Panc1 (cell line): ENCODE data around the gene ISCA2. TPM values are rescaled to one million over a fixed set of nuclear protein-coding genes. Genes with fewer than 3 reads are reported as not detected.

ENCODE experiments used
- ATAC-seq: fragments of 200-7000 bp; cut with Tn5 transposase; 2 replicates; pipeline ENCODE4 v1.9.1; 2020; ENCODE audit warnings: mild to moderate bottlenecking, moderate library complexity
- BruUV-seq: library from RNA; stranded (reverse); fragments of 400-500 nt; replicated peaks from 2 replicates; lab custom pipeline; 2021; lab: Mats Ljungman, UMichigan
- CTCF ChIA-PET: fragments of 300-600 bp; sonication (Branson Sonifier 250); formaldehyde crosslinking; loops from one replicate; lab custom pipeline; 2022; ENCODE audit warnings: antibody characterized with exemption; lab: Charles Lee
- POLR2A ChIA-PET: fragments of 300-600 bp; sonication (Branson Sonifier 250); formaldehyde crosslinking; loops from one replicate; lab custom pipeline; 2022; ENCODE audit warnings: antibody characterized with exemption; lab: Charles Lee
- DNase-seq: peaks from one replicate; pipeline ENCODE4 v3.0.0-alpha.2; 2010; ENCODE audit warnings: low read depth, low spot score
- H3K27ac ChIP-seq: 2 replicates; pipeline ENCODE4 v1.5.1; 2011; ENCODE audit warnings: mild to moderate bottlenecking, low read length, inconsistent platforms
- H3K27me3 ChIP-seq: fragments of 200-500 bp; sonication (Bioruptor generic); 2 replicates; pipeline ENCODE4 v1.6.0; 2014; ENCODE audit warnings: low read length, inconsistent platforms; ENCODE audit not compliant: control insufficient read depth, insufficient read depth
- H3K36me3 ChIP-seq: fragments of 200-500 bp; sonication (Bioruptor generic); 2 replicates; pipeline ENCODE4 v1.5.1; 2014; ENCODE audit warnings: inconsistent platforms, mild to moderate bottlenecking, low read length, moderate library complexity; ENCODE audit not compliant: control insufficient read depth, insufficient read depth
- H3K4me1 ChIP-seq: 2 replicates; pipeline ENCODE4 v1.5.1; 2011; ENCODE audit warnings: inconsistent platforms, mild to moderate bottlenecking, low read length, moderate library complexity; ENCODE audit not compliant: control insufficient read depth, insufficient read depth
- H3K4me3 ChIP-seq, 2 experiments: 2 replicates each; pipeline ENCODE4 v1.5.1; 2011 to 2012; ENCODE audit warnings: low read depth in 2 of 2, low read length in 2 of 2, mild to moderate bottlenecking in 2 of 2, inconsistent platforms in 1 of 2, moderate library complexity in 1 of 2
- H3K9me3 ChIP-seq: fragments of 200-500 bp; sonication (Bioruptor generic); 2 replicates; pipeline ENCODE4 v1.5.1; 2014; ENCODE audit warnings: low read depth, mild to moderate bottlenecking, inconsistent platforms, low read length, moderate library complexity; ENCODE audit not compliant: control insufficient read depth, insufficient read depth
- CTCF ChIP-seq: fragments of 450-650 bp; IDR thresholded peaks from 2 replicates; pipeline ENCODE4 v1.5.1; 2017; ENCODE audit warnings: mild to moderate bottlenecking
- POLR2AphosphoS5 ChIP-seq: IDR thresholded peaks from 2 replicates; pipeline ENCODE4 v1.6.1; 2012; ENCODE audit warnings: mild to moderate bottlenecking, low read depth, low read length, moderate library complexity
- REST ChIP-seq, 2 experiments: IDR thresholded peaks; 2 replicates each; pipeline ENCODE4 v1.6.1; 2011 to 2012; ENCODE audit warnings: low read depth in 2 of 2, control low read depth in 1 of 2, low read length in 1 of 2, mild to moderate bottlenecking in 1 of 2, moderate library complexity in 1 of 2; ENCODE audit not compliant: insufficient read depth in 1 of 2
- SIN3A ChIP-seq: IDR thresholded peaks from 2 replicates; pipeline ENCODE4 v1.6.1; 2012; ENCODE audit warnings: low read depth, mild to moderate bottlenecking, low read length, moderate library complexity, borderline replicate concordance; ENCODE audit not compliant: insufficient read depth
- TCF7L2 ChIP-seq: IDR thresholded peaks from 2 replicates; pipeline ENCODE4 v1.6.1; 2011; ENCODE audit warnings: mild to moderate bottlenecking, low read depth, low read length, inconsistent platforms
- in situ Hi-C: cut with HindIII; loops from 2 replicates; pipeline ENCODE4 v1.10.0; 2016; ENCODE audit warnings: low sequenced_read_pairs, low pct_unique_long_range_greater_than_20kb
- intact Hi-C: fragments of 100-400 bp; cut with micrococcal nuclease; formaldehyde crosslinking; loops from one replicate; pipeline ENCODE4 v1.10.0; 2022; ENCODE audit not compliant: unreplicated experiment
- total RNA-seq: library from RNA; stranded (reverse); gene quantifications from one replicate; pipeline ENCODE4 v1.2.1, GENCODE V29; 2021; ENCODE audit not compliant: unreplicated experiment

Gene ISCA2
- total RNA-seq, 1 experiment from 2014 or later: 26.1 TPM

GRCh38 chr14:74510959-74511409, 17.4 kb downstream of the ISCA2 start:
- CTCF ChIA-PET: no interaction called here
- ATAC-seq (peak; percentile 40; the same call in 1 of the 2 replicates), DNase-seq (no peak)
- Histone ChIP-seq H3K9me3 (no peaks in the 10 kb centered on the region), H3K27ac (no peak overlapping the region), H3K4me1 (no peaks in the 10 kb centered on the region), H3K36me3 (no peaks in the 10 kb centered on the region), H3K4me3 (no peak overlapping the region), H3K27me3 (no peaks in the 10 kb centered on the region)
- POLR2A ChIA-PET: interaction anchor here (0.8 kb wide), 1 partner anchor 135 kb away, joined by 3 read pairs; no protein-coding TSS in a partner anchor
- no TSS peak for BruUV-seq
- no peak for TF ChIP-seq POLR2AphosphoS5
- in situ Hi-C loops: no loop called here
- intact Hi-C loops: no loop called here

- ChIA-PET POLR2A (no interaction called here), CTCF (no interaction called here)
- Histone ChIP-seq H3K27ac (no peak overlapping the region), H3K36me3 (no peaks in the 10 kb centered on the region), H3K4me3 (no peak overlapping the region), H3K27me3 (no peaks in the 10 kb centered on the region), H3K4me1 (no peaks in the 10 kb centered on the region), H3K9me3 (no peaks in the 10 kb centered on the region)
- ATAC-seq: no peak
- BruUV-seq: no TSS peak
- in situ Hi-C loops (no loop called here), intact Hi-C loops (no loop called here)
- no peak for DNase-seq
- TF ChIP-seq CTCF: no peak
- no peak for TF ChIP-seq TCF7L2
- TF ChIP-seq REST (IDR thresholded peaks at IDR 0.05; ENCODE audit: insufficient read depth in 1 of 2, low read depth in 2 of 2, low read length in 1 of 2): no peak
- TF ChIP-seq POLR2AphosphoS5: no peak
- no peak for TF ChIP-seq SIN3A
Observed at GRCh38 chr14:74511966-74512830, 18.6 kb downstream of the ISCA2 start.

GRCh38 chr14:74514471-74514941, 20.9 kb downstream of the ISCA2 start:
- no peak for ATAC-seq
- CTCF ChIA-PET: interaction anchor here (0.5 to 0.7 kb wide), 2 partner anchors 11 to 21 kb away, joined by 3 to 4 read pairs; partner anchors contain the start of gene ISCA2
- H3K27ac ChIP-seq: no peak overlapping the region
- in situ Hi-C loops: no loop called here
- H3K9me3 ChIP-seq: no peaks in the 10 kb centered on the region
- BruUV-seq: no TSS peak
- no peaks in the 10 kb centered on the region for H3K36me3 ChIP-seq
- intact Hi-C loops: no loop called here
- no peak for TF ChIP-seq CTCF
- H3K4me3 ChIP-seq: no peak overlapping the region
- H3K4me1 ChIP-seq: no peaks in the 10 kb centered on the region
- no peaks in the 10 kb centered on the region for H3K27me3 ChIP-seq
- DNase-seq: no peak
- POLR2A ChIA-PET: no interaction called here
